HG03095 (cell line): ENCODE measurements around the gene GPSM1.

ENCODE experiments used
- ATAC-seq: cut with Tn5 transposase; IDR thresholded peaks from one replicate; pipeline ENCODE4 v1.9.1; 2021; ENCODE audit warnings: moderate library complexity; ENCODE audit not compliant: unreplicated experiment

The GPSM1 gene

GRCh38 chr9:136290508-136291000 is 36.8 kb upstream of the GPSM1 start:
- ATAC-seq, result no peak

- ATAC-seq, result no peak
Measured at GRCh38 chr9:136291306-136292025, 35.9 kb upstream of the GPSM1 start.

- ATAC-seq, result no peak
Measured at GRCh38 chr9:136292026-136292538, 35.3 kb upstream of the GPSM1 start.

- no peak for ATAC-seq
Measured at GRCh38 chr9:136292591-136293448, 34.5 kb upstream of the GPSM1 start.

GRCh38 chr9:136293476-136294077 is 33.8 kb upstream of the GPSM1 start:
- no peak for ATAC-seq

- no peak for ATAC-seq
Measured at GRCh38 chr9:136294437-136294836, 32.9 kb upstream of the GPSM1 start.

- no peak for ATAC-seq
Measured at GRCh38 chr9:136295055-136295454, 32.3 kb upstream of the GPSM1 start.

GRCh38 chr9:136295542-136296433 is 31.6 kb upstream of the GPSM1 start:
- ATAC-seq, result no peak

- ATAC-seq, result no peak
Measured at GRCh38 chr9:136296434-136297015, 30.8 kb upstream of the GPSM1 start.

- no peak for ATAC-seq
Measured at GRCh38 chr9:136297016-136297691, 30.2 kb upstream of the GPSM1 start.

GRCh38 chr9:136297766-136298735 is 29.3 kb upstream of the GPSM1 start:
- ATAC-seq, result no peak

- no peak for ATAC-seq
Measured at GRCh38 chr9:136299116-136299515, 28.2 kb upstream of the GPSM1 start.

GRCh38 chr9:136299541-136299940 is 27.8 kb upstream of the GPSM1 start:
- ATAC-seq, result no peak

- ATAC-seq, result no peak
Measured at GRCh38 chr9:136300016-136300545, 27.3 kb upstream of the GPSM1 start.

- ATAC-seq, result no peak
Measured at GRCh38 chr9:136300866-136301265, 26.5 kb upstream of the GPSM1 start.

GRCh38 chr9:136302527-136302926 is 24.8 kb upstream of the GPSM1 start:
- ATAC-seq, result no peak

GRCh38 chr9:136303066-136303824 is 24.1 kb upstream of the GPSM1 start:
- ATAC-seq, result no peak
